Kidney (tissue), 14 donors: ENCODE results near the gene IGF2BP1. TPM values are rescaled to one million over a fixed set of nuclear protein-coding genes. Genes with fewer than 3 reads are reported as not detected.
A peak's percentile ranks its signal among the peaks of the same experiment; 100 is the strongest.

ENCODE experiments used
- DNase-seq, 5 donors: peaks; one replicate each; pipeline ENCODE4 v3.0.0-alpha.2; 2013 to 2020
- FAIRE-seq: peaks from 2 replicates; lab custom pipeline; 2012; peaks lifted over from hg19 to GRCh38; lab: Jason Lieb, UNC
- H3K27ac ChIP-seq, 2 donors: one replicate each; pipeline ENCODE4 v1.7.0; 2013; ENCODE audit warnings: low read depth in 2 of 2, low read length in 2 of 2, inconsistent platforms in 1 of 2
- H3K27me3 ChIP-seq: one replicate; pipeline ENCODE4 v1.7.1; 2013; ENCODE audit warnings: low read length, inconsistent platforms; ENCODE audit not compliant: control insufficient read depth, insufficient read depth
- H3K36me3 ChIP-seq, 3 donors: one replicate each; pipeline versions ENCODE4 v1.7.0 to v1.7.1; 2013; ENCODE audit warnings: low read length in 3 of 3, control low read depth in 1 of 3, inconsistent platforms in 1 of 3; ENCODE audit not compliant: insufficient read depth in 3 of 3, control insufficient read depth in 2 of 3
- H3K4me1 ChIP-seq, 3 donors: one replicate each; pipeline versions ENCODE4 v1.7.0 to v1.7.1; 2013; ENCODE audit warnings: low read length in 3 of 3, inconsistent platforms in 1 of 3, low read depth in 1 of 3; ENCODE audit not compliant: control insufficient read depth in 2 of 3, insufficient read depth in 2 of 3
- H3K4me3 ChIP-seq, 3 donors: one replicate each; pipeline versions ENCODE4 v1.7.0 to v1.8.1; 2013; ENCODE audit warnings: low read length in 3 of 3, control low read depth in 1 of 3, inconsistent platforms in 1 of 3
- H3K9ac ChIP-seq, 3 donors: one replicate each; pipeline versions ENCODE4 v1.7.0 to v1.7.1; 2013; ENCODE audit warnings: low read length in 3 of 3, control low read depth in 1 of 3, inconsistent platforms in 1 of 3
- H3K9me3 ChIP-seq, 3 donors: one replicate each; pipeline versions ENCODE4 v1.7.0 to v1.7.1; 2013; ENCODE audit warnings: low read length in 3 of 3, control low read depth in 1 of 3, inconsistent platforms in 1 of 3; ENCODE audit not compliant: control insufficient read depth in 2 of 3, insufficient read depth in 1 of 3
- CTCF ChIP-seq: IDR thresholded peaks from 3 replicates; pipeline ENCODE4 v1.5.1; 2012; ENCODE audit warnings: mild to moderate bottlenecking, moderate library complexity, borderline replicate concordance; ENCODE audit not compliant: insufficient read depth; ENCODE audit errors: extremely low read depth
- intact Hi-C: fragments of 100-400 bp; cut with DNase I; formaldehyde crosslinking; loops from one replicate; pipeline ENCODE4 v1.11.1; 2022
- polyA plus RNA-seq: library from polyadenylated mRNA; stranded (reverse); fragments of 350-450 nt; fragmentation: Illumina TruSeq; extraction: RNeasy Lipid Tissue Mini Kit (QIAGEN cat#74804); gene quantifications from one replicate; pipeline ENCODE4 v1.2.3, GENCODE V29; 2014; ENCODE audit warnings: low read depth, low replicate concordance; ENCODE audit not compliant: insufficient read depth
- total RNA-seq: library from RNA; stranded (reverse); fragmentation: NEBNext Ultra II Directional; extraction: Animal tissue kit (Norgen Biotek cat#: 25700); gene quantifications from one replicate; pipeline ENCODE4 v1.2.1, GENCODE V29; 2021
- donor health status: control.
- donor health status: control.
- donor health status: control.
- donor health status: control.
- donor health status: control.
- donor health status: DM: yes; HTN: yes; CAD: no.
- donor health status: Normal renal cell carcinoma (clear cell type).

The IGF2BP1 gene
- total and polyA plus RNA-seq, 2 donors from 2014 or later = 1.3 to 1.5 TPM

- TF ChIP-seq CTCF = peak; percentile 87
- H3K27me3 ChIP-seq = no peaks in the 10 kb centered on the region
- no peaks in the 10 kb centered on the region for H3K36me3 ChIP-seq
- H3K4me1 ChIP-seq = peaks cover 0 to 2% (median 0%) of the 10 kb centered on the region in 3 donors
- H3K9ac ChIP-seq = no peak overlapping the region
- H3K27ac ChIP-seq = peak overlapping the region; percentile 11 to 25
- DNase-seq (peak; percentile 76 to 84 (median 82)), FAIRE-seq (no peak)
- intact Hi-C loops = no loop called here
- peak overlapping the region in 2 of 3 donors; percentile 37 to 48 for H3K4me3 ChIP-seq
- no peaks in the 10 kb centered on the region for H3K9me3 ChIP-seq
Measured at GRCh38 chr17:49035470-49036269, 38.5 kb downstream of the IGF2BP1 start.

GRCh38 chr17:49036270-49036626 lies 39.1 kb downstream of the IGF2BP1 start:
- H3K27me3 ChIP-seq = no peaks in the 10 kb centered on the region

GRCh38 chr17:49038138-49038537 lies 41.0 kb downstream of the IGF2BP1 start:
- H3K4me3 ChIP-seq = no peak overlapping the region
- intact Hi-C loops = no loop called here
- H3K9ac ChIP-seq = no peak overlapping the region
- no peak for DNase-seq
- H3K27me3 ChIP-seq = no peaks in the 10 kb centered on the region
- H3K9me3 ChIP-seq = no peaks in the 10 kb centered on the region
- no peaks in the 10 kb centered on the region for H3K4me1 ChIP-seq
- TF ChIP-seq CTCF = no peak
- no peak for FAIRE-seq
- H3K36me3 ChIP-seq = no peaks in the 10 kb centered on the region
- no peak overlapping the region for H3K27ac ChIP-seq

More at GRCh38 chr17:49036270-49036626, 39.1 kb downstream of the IGF2BP1 start:
- Histone ChIP-seq H3K4me3 (no peak overlapping the region), H3K9me3 (no peaks in the 10 kb centered on the region), H3K9ac (no peak overlapping the region), H3K27ac (no peak overlapping the region), H3K36me3 (no peaks in the 10 kb centered on the region), H3K4me1 (peaks cover 0 to 2% (median 0%) of the 10 kb centered on the region in 3 donors)
- intact Hi-C loops = no loop called here
- no peak for TF ChIP-seq CTCF
- FAIRE-seq (no peak), DNase-seq (no peak)
